Stimulated activated naive CD8-positive, alpha-beta T cell treated with anti-CD3 and anti-CD28 coated beads, Interleukin-15, Interleukin-2, amounts not matched to agents 100 ng/mL and 50 ng/mL, for 24 hours (primary cell): ENCODE measurements around the gene ANKRD60.

Experiments
- H3K27ac Mint-ChIP-seq: one replicate; pipeline ENCODE4 v1.8.0; 2021; ENCODE audit warnings: mild to moderate bottlenecking, mixed read lengths
- H3K27me3 Mint-ChIP-seq: one replicate; pipeline ENCODE4 v1.8.0; 2021; ENCODE audit warnings: mixed read lengths
- H3K36me3 Mint-ChIP-seq: one replicate; pipeline ENCODE4 v1.8.0; 2021; ENCODE audit warnings: low read depth, mixed read lengths
- H3K4me1 Mint-ChIP-seq: one replicate; pipeline ENCODE4 v1.8.0; 2021; ENCODE audit warnings: low read depth, mixed read lengths
- H3K4me3 Mint-ChIP-seq: one replicate; pipeline ENCODE4 v1.8.0; 2021; ENCODE audit warnings: mild to moderate bottlenecking, mixed read lengths
- H3K9me3 Mint-ChIP-seq: one replicate; pipeline ENCODE4 v1.8.0; 2021; ENCODE audit warnings: mixed read lengths

ANKRD60 gene

DNA sequence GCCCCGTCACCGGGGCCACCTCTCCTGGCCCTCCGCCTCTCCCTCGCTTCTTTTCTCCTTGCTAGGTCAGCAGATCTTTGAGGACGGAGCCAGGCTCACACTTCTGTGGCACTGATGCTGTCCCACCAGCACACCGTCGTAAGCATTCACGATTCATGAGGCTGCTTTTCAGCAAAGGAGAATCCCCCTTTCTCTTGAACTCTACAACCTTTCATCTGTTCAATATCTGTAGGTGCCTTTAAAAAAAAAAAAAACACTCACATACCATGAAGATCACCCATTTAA, 31.3 kb downstream of the ANKRD60 start:
- no peaks in the 10 kb centered on the region for H3K4me1 Mint-ChIP-seq
- peaks cover 4% of the 10 kb centered on the region for H3K9me3 Mint-ChIP-seq
- H3K27ac Mint-ChIP-seq, result no peak overlapping the region
- H3K27me3 Mint-ChIP-seq, result no peaks in the 10 kb centered on the region
- no peak overlapping the region for H3K4me3 Mint-ChIP-seq
- H3K36me3 Mint-ChIP-seq, result no peaks in the 10 kb centered on the region

DNA sequence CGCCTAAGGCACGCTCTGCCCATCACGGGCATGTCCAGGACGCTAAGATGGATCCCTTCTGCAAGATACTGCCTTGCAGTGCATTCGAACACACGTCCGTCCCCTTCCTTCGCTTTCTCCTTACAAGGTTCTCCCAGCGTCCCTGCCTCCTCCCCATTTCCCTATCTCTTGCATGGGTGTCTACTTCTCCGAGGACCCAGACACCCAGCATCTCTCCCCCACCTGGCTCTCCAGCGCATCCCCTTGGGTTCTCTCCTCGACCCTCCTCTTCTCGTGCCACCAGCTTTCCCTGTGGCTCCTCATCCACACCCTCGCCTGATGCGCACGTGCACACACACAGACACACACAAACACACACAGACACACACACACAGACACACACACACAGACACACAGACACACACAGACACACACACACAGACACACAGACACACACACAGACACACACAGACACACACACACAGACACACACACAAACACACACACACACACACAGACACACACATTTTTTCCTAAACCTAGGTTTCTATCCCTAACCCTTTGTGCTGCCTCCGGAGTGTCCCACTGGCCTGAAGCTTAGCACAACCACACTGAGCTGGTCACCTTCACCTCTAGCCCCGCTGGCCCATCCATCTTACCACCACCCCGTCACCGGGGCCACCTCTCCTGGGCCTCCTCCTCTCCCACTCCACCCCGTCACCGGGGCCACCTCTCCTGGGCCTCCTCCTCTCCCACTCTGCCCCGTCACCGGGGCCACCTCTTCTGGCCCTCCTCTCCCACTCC, 31.9 kb downstream of the ANKRD60 start:
- no peaks in the 10 kb centered on the region for H3K4me1 Mint-ChIP-seq
- H3K27ac Mint-ChIP-seq, result no peak overlapping the region

DNA sequence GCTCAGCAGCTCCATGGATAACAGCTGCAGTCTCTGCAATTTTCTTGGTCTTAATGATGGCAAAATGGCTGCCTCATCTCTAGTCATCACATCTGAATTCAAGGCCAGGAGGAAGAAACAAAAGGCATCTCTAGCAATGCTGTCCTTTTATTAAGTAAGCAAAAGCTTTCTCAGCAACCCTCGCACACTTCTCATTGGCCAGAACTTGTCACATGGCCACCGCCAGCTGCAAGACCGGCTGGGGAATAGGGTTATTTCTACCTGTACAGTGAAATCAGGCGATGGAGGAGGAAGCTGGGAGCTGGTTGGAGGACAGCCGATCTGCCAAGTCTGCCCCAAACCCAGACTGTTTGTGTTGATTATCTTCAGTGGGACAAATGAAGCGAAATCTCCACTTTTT, 33.4 kb downstream of the ANKRD60 start:
- H3K4me1 Mint-ChIP-seq, result no peaks in the 10 kb centered on the region
- H3K36me3 Mint-ChIP-seq, result no peaks in the 10 kb centered on the region
- no peak overlapping the region for H3K4me3 Mint-ChIP-seq
- H3K27ac Mint-ChIP-seq, result no peak overlapping the region
- H3K9me3 Mint-ChIP-seq, result peaks cover 4% of the 10 kb centered on the region
- H3K27me3 Mint-ChIP-seq, result peaks cover 3% of the 10 kb centered on the region

More for the DNA sequence above, 31.9 kb downstream of the ANKRD60 start:
- H3K9me3 Mint-ChIP-seq, result peaks cover 4% of the 10 kb centered on the region
- H3K4me3 Mint-ChIP-seq, result no peak overlapping the region
- H3K27me3 Mint-ChIP-seq, result no peaks in the 10 kb centered on the region
- H3K36me3 Mint-ChIP-seq, result no peaks in the 10 kb centered on the region

DNA sequence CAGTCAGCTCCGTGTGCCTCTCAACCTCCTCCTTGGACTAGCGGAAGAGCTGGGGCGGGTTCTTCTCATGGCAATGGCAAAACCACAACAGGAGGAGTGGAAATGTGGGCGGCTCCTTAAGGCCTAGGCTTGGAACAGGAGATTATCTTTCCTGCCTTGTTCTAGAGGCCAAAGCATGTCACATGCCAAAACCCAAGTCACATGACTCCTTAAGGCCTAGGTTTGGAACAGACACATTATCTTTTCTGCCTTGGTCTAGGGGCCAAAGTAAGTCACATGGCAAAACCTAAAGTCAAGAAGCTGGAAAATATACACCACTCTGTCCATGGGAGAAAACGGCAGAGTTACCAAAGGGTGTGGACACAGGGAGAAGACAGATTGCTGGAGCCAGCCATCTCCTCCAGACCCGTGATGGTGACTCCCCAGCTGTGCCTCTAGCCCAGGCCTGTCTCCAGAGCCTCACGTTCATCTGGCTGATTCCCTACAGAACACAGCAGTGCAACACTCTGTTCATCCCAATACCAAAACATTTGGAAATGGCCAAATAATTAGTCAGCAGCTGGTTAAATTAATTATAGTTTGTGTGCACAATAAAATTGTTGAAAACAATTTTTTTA, 34.2 kb downstream of the ANKRD60 start:
- Mint-ChIP-seq H3K4me3 (no peak overlapping the region), H3K9me3 (peaks cover 4% of the 10 kb centered on the region), H3K4me1 (no peaks in the 10 kb centered on the region), H3K36me3 (no peaks in the 10 kb centered on the region), H3K27me3 (peaks cover 4% of the 10 kb centered on the region), H3K27ac (no peak overlapping the region)

DNA sequence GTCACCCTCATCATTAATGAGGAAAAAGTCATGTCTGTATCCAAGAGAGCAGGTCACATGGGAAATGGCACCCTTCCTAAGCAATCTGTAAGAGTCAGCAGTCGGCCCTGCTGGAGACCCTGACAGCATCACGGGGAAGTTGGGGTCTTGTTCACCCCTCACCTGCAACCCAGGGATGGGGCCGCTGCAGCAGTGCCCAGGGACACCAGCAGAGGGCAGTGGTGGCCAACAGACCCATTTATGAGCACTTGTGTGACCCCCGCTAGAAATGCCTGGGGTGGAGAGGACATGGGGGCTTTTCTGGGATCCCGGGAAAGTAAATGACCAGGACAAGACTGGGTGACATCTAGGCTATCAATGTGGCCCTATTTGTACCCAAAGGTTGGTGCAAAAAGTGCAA, 35.9 kb downstream of the ANKRD60 start:
- H3K4me3 Mint-ChIP-seq, result no peak overlapping the region
- no peaks in the 10 kb centered on the region for H3K36me3 Mint-ChIP-seq
- H3K9me3 Mint-ChIP-seq, result peaks cover 4% of the 10 kb centered on the region
- H3K27ac Mint-ChIP-seq, result no peak overlapping the region
- peaks cover 8% of the 10 kb centered on the region for H3K27me3 Mint-ChIP-seq
- no peaks in the 10 kb centered on the region for H3K4me1 Mint-ChIP-seq

DNA sequence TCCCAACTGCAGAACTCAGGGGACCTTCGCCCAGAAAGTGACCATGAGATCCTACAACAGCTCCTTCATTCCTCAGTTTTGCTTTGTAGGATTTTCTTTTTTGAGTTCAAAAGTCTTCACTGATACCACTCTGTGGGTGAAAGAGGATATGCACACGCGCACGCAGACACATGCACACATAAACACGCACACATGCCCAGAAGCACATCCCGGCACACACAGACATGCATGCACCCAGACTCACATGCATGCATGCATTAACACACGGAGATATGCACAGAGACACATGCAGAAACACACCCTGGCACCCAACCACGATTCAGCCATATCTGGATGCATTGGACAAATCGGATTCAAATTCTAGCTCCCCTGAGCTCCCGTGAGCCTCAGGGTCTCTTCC, 36.4 kb downstream of the ANKRD60 start:
- Mint-ChIP-seq H3K4me3 (no peak overlapping the region), H3K9me3 (peaks cover 4% of the 10 kb centered on the region), H3K4me1 (no peaks in the 10 kb centered on the region), H3K36me3 (no peaks in the 10 kb centered on the region), H3K27me3 (peaks cover 8% of the 10 kb centered on the region), H3K27ac (no peak overlapping the region)

DNA sequence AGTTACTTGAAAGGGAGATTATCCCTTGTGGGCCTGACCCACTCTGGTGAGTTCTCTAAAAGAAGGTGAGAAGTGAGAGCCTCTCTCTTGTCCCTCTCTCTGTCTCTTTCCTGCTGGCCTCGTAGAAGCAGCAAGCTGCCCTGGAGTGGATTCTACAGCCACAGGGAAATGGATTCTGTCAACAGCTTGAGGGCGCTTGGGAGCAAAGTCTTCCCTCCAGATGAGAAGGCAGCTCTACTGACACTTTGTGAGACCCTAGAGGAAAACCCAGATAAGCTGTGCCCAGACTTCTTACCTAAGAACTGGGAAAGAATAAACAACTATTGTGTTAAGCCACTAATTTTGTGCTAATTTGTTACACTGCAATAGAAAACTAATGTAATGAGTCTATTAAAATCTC, 39.9 kb downstream of the ANKRD60 start:
- Mint-ChIP-seq H3K36me3 (no peaks in the 10 kb centered on the region), H3K4me1 (no peaks in the 10 kb centered on the region), H3K27ac (no peak overlapping the region), H3K9me3 (peaks cover 4% of the 10 kb centered on the region), H3K27me3 (peaks cover 22% of the 10 kb centered on the region), H3K4me3 (no peak overlapping the region)

DNA sequence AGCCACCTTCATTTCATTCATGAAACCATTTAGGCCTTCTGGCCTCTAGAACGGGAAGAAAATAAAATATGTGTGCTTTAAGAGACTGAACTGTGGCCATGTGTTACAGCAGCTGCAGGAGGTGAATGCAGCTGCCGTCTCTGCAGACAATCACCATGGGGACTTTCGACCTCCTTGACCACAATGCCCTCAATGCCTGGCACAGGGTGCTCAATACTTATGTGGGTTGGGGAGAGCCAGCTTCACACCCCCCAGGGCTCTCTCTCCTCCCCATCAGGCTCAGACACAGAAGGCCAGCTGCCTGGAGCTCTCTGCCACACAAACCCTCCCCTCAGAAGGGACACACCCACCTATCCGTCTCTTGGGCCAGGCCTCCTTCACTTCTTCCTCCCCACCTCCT, 43.5 kb downstream of the ANKRD60 start:
- H3K27ac Mint-ChIP-seq, result no peak overlapping the region
- H3K9me3 Mint-ChIP-seq, result peaks cover 4% of the 10 kb centered on the region
- H3K36me3 Mint-ChIP-seq, result no peaks in the 10 kb centered on the region
- peaks cover 32% of the 10 kb centered on the region for H3K27me3 Mint-ChIP-seq
- H3K4me3 Mint-ChIP-seq, result no peak overlapping the region
- no peaks in the 10 kb centered on the region for H3K4me1 Mint-ChIP-seq

DNA sequence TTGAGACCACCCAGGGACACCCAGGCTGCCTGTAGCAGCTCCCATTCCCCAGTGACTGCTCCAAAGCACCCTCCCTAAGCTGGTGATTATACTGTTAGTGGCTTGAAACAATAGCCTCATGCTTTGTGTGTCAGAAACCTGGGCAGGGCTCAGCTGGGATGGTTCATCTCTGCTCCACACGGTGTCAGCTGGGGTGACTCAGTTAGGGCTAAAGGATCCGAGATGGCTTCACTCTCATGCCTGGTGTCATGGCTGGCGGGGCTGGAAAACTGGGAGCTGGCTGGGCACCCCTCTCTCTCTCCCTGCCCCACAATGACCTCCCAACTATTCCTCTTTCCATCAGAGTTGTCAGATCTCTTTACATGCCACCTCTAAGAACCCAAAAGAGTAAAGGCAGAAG, 44.4 kb downstream of the ANKRD60 start:
- Mint-ChIP-seq H3K36me3 (no peaks in the 10 kb centered on the region), H3K9me3 (peaks cover 4% of the 10 kb centered on the region), H3K27me3 (peaks cover 35% of the 10 kb centered on the region), H3K27ac (no peak overlapping the region), H3K4me1 (peaks cover 3% of the 10 kb centered on the region), H3K4me3 (no peak overlapping the region)

DNA sequence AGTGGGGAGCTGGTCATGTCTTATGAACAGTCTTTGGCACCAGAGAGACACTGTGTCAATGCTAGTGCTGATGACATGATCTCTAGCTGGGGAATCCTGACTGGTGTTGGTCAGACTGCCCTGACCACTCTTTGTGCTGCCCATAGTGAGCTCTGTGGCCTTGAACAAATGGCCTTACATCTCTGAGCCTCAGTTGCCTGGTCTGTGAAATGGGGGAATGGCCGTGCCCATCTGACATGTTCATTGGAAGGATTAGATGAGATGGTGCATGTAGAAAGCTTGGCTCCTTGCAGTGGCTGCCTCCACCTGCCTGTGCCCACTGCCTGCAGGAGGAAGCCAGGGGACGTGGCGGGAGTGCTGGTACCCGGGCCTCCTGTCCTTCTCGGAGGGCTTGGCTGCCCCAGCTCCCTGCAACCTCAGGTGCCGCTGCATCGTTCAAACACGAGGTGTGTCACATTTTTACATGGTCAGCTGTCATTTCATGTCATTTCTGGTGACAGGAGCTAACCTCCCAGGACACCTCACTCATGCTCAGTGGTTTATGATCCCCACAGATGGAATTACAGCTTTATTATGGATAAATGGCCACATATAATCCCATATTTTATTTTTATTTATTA, 45.8 kb downstream of the ANKRD60 start:
- peaks cover 3% of the 10 kb centered on the region for H3K4me1 Mint-ChIP-seq
- H3K9me3 Mint-ChIP-seq, result peaks cover 4% of the 10 kb centered on the region
- H3K36me3 Mint-ChIP-seq, result no peaks in the 10 kb centered on the region
- no peak overlapping the region for H3K4me3 Mint-ChIP-seq
- no peak overlapping the region for H3K27ac Mint-ChIP-seq
- H3K27me3 Mint-ChIP-seq, result peaks cover 36% of the 10 kb centered on the region

DNA sequence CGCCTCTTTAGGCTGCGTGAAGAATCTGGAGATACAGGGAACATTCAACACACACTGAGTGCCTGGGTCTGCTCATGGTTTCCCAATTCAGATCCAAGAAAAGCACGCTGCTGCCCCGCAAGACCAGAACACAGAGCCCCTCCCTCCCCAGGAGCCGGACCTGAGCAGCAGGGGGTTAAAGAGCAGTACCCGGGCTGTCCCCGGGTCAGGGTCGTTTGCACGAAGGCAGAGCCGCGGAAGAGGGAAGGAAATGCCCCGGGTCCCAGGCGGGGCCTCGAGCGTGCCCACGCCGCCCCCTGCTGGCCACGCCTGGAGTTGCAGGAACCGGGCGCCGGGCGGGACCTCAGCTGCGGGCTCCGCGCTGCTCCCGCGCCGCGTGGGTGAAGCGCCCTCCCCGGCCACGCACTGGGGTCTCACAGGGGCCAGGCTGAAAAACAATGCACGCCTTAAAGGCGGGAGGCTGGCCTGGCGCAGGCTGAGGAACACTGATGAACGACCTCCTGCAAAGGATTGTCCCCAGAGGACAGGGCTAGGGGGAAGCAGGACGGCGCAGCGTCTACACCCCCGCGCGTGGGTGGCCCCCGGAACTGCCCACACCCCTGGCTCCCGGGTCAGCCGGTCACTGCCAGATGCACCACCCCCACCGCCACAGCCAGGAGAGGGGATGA, 48.9 kb downstream of the ANKRD60 start:
- Mint-ChIP-seq H3K27ac (no peak overlapping the region), H3K9me3 (peaks cover 2% of the 10 kb centered on the region), H3K36me3 (no peaks in the 10 kb centered on the region), H3K27me3 (peaks cover 30% of the 10 kb centered on the region), H3K4me1 (peaks cover 6% of the 10 kb centered on the region), H3K4me3 (peak overlapping the region; percentile 9)

DNA sequence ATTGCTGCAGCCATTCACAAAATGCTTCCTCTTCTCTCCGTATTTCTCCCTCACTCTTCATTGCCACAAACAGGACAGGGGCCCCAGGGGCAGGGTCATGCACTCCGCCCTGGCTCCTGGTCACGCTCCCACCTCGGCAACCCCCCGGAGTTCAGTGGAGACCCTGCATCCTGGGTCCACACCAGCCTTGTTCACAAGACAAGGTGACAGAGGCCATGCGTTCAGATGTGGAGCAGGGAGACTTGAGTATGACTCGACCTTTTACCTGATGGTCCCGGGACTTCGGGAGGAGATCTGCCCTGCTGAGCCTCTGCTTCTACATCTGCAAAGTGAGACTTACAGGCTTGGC, 49.4 kb downstream of the ANKRD60 start:
- Mint-ChIP-seq H3K4me3 (peak overlapping the region; percentile 9), H3K27ac (no peak overlapping the region), H3K4me1 (peaks cover 10% of the 10 kb centered on the region), H3K9me3 (no peaks in the 10 kb centered on the region), H3K36me3 (no peaks in the 10 kb centered on the region), H3K27me3 (peaks cover 26% of the 10 kb centered on the region)

DNA sequence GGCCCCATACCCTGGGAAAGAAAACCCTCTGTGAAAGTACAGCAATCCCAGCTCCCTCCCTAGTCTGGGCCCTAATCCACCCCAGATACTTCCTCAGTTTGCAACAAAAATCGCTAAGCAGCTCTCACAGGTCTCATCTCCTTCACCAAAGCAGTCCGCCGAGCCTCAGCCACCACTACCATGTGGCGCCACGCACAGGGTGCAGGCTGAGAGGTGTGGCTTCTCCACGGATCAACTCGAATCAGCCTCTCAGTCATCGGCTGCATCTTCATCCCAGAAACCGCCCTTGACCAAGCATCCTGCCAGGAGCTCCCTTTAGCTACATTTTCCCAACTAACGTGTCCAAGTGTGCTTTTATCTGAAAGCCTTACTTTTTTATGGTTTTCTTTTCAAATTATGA, 50.7 kb downstream of the ANKRD60 start:
- Mint-ChIP-seq H3K4me1 (peaks cover 10% of the 10 kb centered on the region), H3K27ac (no peak overlapping the region), H3K9me3 (no peaks in the 10 kb centered on the region), H3K36me3 (no peaks in the 10 kb centered on the region), H3K27me3 (peaks cover 22% of the 10 kb centered on the region), H3K4me3 (no peak overlapping the region)

DNA sequence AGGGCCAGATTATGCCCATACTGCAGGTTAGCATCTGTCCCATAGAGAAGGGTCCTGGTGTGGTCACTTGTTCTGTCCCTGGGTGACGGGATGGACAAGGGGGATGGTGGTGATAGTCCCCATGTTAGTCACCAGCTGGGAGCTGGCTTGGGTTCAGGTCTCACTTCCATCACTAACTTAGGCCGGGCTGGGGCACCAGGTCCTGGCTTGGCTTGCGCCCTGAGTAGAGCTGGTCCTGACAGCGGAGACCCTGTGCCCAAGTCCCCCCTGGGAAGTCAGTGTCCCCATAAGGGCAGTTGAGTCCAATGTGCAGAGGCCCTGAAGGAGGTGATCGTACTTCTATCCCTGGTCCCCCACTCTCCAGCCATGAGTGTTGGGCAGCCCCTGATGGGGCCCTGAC, 52.6 kb downstream of the ANKRD60 start:
- Mint-ChIP-seq H3K4me1 (peaks cover 10% of the 10 kb centered on the region), H3K4me3 (no peak overlapping the region)

DNA sequence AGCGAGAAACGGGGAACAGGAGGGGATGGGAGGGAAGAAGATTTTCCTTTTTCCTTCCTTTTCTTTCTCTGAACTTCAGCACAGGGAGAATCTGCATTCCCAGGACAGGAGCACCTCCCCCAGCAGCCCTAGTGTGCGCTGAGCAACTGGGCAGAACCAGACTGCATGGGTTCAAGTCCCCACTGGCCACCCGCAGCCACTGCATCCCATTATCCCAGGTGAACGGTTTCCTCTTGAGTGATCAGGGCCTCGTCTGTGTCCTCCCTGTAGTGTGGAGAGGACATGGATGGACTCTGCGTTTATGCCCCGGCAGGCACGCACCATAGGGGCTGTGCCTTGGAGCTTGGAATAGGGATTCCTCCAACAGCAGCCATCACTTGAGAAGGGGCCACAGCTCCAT, 53.0 kb downstream of the ANKRD60 start:
- Mint-ChIP-seq H3K4me1 (peaks cover 10% of the 10 kb centered on the region), H3K27me3 (peaks cover 9% of the 10 kb centered on the region), H3K9me3 (no peaks in the 10 kb centered on the region), H3K36me3 (no peaks in the 10 kb centered on the region), H3K27ac (no peak overlapping the region), H3K4me3 (no peak overlapping the region)

More for the DNA sequence above, 52.6 kb downstream of the ANKRD60 start:
- H3K9me3 Mint-ChIP-seq, result no peaks in the 10 kb centered on the region
- no peaks in the 10 kb centered on the region for H3K36me3 Mint-ChIP-seq
- no peak overlapping the region for H3K27ac Mint-ChIP-seq
- peaks cover 11% of the 10 kb centered on the region for H3K27me3 Mint-ChIP-seq
